Prostate gland (tissue), 2 donors: ENCODE measurements around the gene MATCAP1. TPM values are rescaled to one million over a fixed set of nuclear protein-coding genes. Genes with fewer than 3 reads are reported as not detected.

Experiments
- DNase-seq: peaks from one replicate; pipeline ENCODE4 v3.0.0-alpha.2; 2019; ENCODE audit warnings: low spot score
- H3K27ac ChIP-seq, 2 donors: fragments of 200-600 bp; sonication (generic); 2 replicates each; pipeline ENCODE4 v1.5.1; 2017 to 2019
- H3K27me3 ChIP-seq: fragments of 200-600 bp; sonication (generic); replicated peaks from 2 replicates; pipeline ENCODE4 v1.5.1; 2019; ENCODE audit not compliant: insufficient read depth
- H3K36me3 ChIP-seq, 2 donors: fragments of 200-600 bp; sonication (generic); 1 replicate in 1 of 2; 2 replicates in 1 of 2; pipeline versions ENCODE4 v1.5.1 to v1.8.1; 2017 to 2019
- H3K4me1 ChIP-seq: fragments of 200-600 bp; sonication (generic); replicated peaks from 2 replicates; pipeline ENCODE4 v1.5.1; 2019
- H3K4me3 ChIP-seq, 2 donors: fragments of 200-600 bp; sonication (generic); 2 replicates each; pipeline ENCODE4 v1.5.1; 2017 to 2019
- H3K9me3 ChIP-seq: fragments of 200-600 bp; sonication (generic); 2 replicates; pipeline ENCODE4 v1.5.1; 2017
- POLR2A ChIP-seq: fragments of 450-650 bp; IDR thresholded peaks from one replicate; pipeline ENCODE4 v1.6.1; 2016; ENCODE audit warnings: antibody characterized with exemption, mild to moderate bottlenecking
- POLR2AphosphoS5 ChIP-seq: sonication (generic); formaldehyde crosslinking; IDR thresholded peaks from one replicate; pipeline ENCODE4 v1.6.1; 2017; ENCODE audit warnings: antibody characterized with exemption
- WGBS: methylation state at CpG from one replicate; pipeline ENCODE4 v1.1.5; 2018; 5-methylcytosine and 5-hydroxymethylcytosine counted together
- intact Hi-C: fragments of 100-400 bp; cut with DNase I; formaldehyde crosslinking; loops from one replicate; pipeline ENCODE4 v1.14.2; 2022
- total RNA-seq, 2 donors: library from RNA; depleted of rRNA; stranded (reverse); fragments of >200 nt; gene quantifications; one replicate each; pipeline ENCODE4 v1.1.0, GENCODE V29; 2016
- TF ChIP-seq, protein P1 (sequence below), 4 experiments: fragments of 200-600 bp in 2 of 4; fragments of 450-650 bp in 2 of 4; sonication (generic) in 2 of 4; IDR thresholded peaks; 1 replicate in 3 of 4; 2 replicates in 1 of 4; pipeline ENCODE4 v1.5.1; 2016 to 2019; ENCODE audit warnings: antibody characterized with exemption in 4 of 4, mild to moderate bottlenecking in 2 of 4, moderate library complexity in 2 of 4

Gene MATCAP1
- total RNA-seq, 2 donors from 2014 or later: 13.9 to 28.9 TPM

DNA sequence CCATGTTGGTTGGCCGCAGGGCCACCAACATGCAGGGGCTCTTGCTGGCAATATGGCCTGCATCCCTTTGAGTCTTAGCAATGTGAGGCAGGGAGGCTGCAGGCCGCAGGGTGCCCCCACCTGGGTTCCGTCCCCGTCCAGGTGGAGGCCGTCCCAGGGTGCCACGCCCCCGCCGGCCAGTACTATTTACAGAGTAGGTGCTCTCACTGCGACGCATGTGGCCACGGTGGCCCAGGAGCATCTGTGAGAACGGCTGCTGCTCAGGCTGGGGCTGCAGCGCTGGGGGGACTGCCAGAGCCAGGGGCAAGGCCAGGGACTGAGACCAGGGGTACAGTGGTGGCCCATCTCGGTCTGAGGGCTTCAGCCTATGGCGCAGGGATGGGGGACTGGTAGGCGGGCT lies 3.6 kb downstream of the MATCAP1 start:
- Histone ChIP-seq H3K9me3 (no peaks in the 10 kb centered on the region), H3K36me3 (no peaks in the 10 kb centered on the region), H3K27me3 (no peaks in the 10 kb centered on the region), H3K4me1 (peaks cover 20% of the 10 kb centered on the region), H3K27ac (no peak overlapping the region), H3K4me3 (no peak overlapping the region)
- intact Hi-C loops: no loop called here
- WGBS: 93% methylated on average over 16 of the region's 16 CpGs
- no peak for TF ChIP-seq POLR2AphosphoS5
- TF ChIP-seq POLR2A: no peak
- TF ChIP-seq, protein P1, sequence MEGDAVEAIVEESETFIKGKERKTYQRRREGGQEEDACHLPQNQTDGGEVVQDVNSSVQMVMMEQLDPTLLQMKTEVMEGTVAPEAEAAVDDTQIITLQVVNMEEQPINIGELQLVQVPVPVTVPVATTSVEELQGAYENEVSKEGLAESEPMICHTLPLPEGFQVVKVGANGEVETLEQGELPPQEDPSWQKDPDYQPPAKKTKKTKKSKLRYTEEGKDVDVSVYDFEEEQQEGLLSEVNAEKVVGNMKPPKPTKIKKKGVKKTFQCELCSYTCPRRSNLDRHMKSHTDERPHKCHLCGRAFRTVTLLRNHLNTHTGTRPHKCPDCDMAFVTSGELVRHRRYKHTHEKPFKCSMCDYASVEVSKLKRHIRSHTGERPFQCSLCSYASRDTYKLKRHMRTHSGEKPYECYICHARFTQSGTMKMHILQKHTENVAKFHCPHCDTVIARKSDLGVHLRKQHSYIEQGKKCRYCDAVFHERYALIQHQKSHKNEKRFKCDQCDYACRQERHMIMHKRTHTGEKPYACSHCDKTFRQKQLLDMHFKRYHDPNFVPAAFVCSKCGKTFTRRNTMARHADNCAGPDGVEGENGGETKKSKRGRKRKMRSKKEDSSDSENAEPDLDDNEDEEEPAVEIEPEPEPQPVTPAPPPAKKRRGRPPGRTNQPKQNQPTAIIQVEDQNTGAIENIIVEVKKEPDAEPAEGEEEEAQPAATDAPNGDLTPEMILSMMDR (IDR thresholded peaks at IDR 0.05): no peak
- DNase-seq: no peak

DNA sequence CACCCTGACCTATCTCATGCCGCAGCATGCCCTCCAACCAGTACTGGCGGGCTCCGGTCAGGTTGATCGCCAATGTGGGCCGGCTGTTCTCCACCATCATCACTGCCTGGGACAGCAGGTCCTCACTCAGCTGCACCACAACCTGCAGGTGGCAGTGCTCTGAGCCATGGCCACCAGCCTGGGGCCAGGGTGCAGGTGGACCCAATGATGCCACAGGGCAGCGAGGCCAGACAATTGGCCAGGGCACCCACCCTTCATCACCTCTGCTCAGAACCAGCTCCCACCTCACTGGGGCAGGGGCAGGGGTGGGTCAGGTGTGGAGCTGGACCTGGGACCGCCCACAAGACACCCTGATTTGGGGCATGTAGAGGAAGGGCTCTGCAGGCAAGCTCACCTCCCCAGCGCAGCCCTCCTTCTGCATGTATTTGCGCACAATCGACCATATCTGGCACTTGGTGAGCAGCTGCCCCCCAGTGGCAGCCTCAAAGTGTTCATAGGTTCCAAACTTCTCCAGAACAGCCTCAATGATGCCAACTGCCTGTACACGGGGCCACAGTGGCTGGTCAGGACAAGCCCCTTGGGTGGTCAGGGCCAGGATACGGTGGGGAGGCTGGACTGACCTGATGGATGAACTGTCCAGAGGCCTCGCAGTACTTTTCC lies 4.2 kb downstream of the MATCAP1 start:
- no peak for DNase-seq

DNA sequence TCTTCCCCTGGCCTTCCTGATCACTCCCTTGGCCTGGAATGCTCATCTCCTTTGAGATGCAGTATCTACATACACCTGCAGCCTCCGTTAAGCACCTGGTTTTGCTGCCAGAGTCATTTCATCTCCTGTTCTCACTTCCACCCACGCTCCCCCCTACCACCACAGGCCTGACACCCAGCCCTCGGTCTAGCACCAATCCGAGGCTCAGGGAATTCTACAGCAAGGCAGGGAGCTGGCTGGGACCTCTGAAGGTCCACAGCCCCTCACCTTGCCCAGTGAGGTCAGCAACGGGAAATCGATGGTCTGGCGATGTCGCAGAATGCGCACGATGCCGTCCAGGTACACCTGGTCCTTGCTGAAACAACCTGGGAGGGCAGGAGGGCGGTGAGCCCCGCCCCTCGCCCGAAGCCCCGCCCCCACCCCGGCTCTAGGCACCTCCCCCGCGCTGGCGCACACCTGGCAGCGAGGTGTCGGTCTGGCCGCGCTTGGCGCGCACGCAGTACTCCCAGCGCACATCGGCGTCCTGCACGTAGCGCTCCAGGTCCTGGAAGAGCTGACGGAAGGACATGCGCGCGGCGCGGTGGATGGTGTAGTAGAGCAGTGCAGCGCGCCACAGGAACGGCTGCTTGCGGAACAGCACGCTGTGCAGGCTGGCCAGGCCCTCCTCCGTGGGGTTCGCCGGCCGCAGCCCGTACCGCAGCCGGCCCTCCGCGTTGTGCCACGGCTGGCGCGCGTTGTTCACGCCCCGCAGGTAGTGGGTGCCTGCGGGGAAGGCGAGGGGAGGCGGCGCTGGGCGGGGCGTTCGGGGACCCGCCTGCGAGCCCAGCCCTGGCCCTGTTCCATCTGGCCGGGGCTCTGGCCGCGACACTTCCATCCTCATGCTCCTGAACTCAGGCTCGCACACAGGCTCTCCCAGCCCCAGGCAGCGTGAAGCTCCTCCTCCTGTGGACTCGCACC lies 5.7 kb downstream of the MATCAP1 start:
- peak; percentile 77 for TF ChIP-seq POLR2A
- TF ChIP-seq, protein P1 (IDR thresholded peaks at IDR 0.05): peak in 2 of 4 experiments; percentile 33 to 41
- TF ChIP-seq POLR2AphosphoS5: peak; percentile 77
- Histone ChIP-seq H3K4me3 (peak overlapping the region; percentile 32 to 41), H3K4me1 (peaks cover 15% of the 10 kb centered on the region), H3K27me3 (no peaks in the 10 kb centered on the region), H3K9me3 (no peaks in the 10 kb centered on the region), H3K36me3 (no peaks in the 10 kb centered on the region), H3K27ac (peak overlapping the region; percentile 77 to 85)
- peak; percentile 85 for DNase-seq
- intact Hi-C loops: no loop called here
- 4% methylated on average over 57 of the region's 73 CpGs for WGBS

More for the DNA sequence above, 4.2 kb downstream of the MATCAP1 start:
- Histone ChIP-seq H3K4me3 (no peak overlapping the region), H3K36me3 (no peaks in the 10 kb centered on the region), H3K9me3 (no peaks in the 10 kb centered on the region), H3K27me3 (no peaks in the 10 kb centered on the region), H3K27ac (peak overlapping the region in 1 of 2 donors; percentile 77), H3K4me1 (peaks cover 20% of the 10 kb centered on the region)
- intact Hi-C loops: no loop called here
- WGBS: 86% methylated on average over 12 of the region's 13 CpGs
- TF ChIP-seq, protein P1 (IDR thresholded peaks at IDR 0.05): no peak
- TF ChIP-seq POLR2AphosphoS5 (no peak), POLR2A (no peak)

GRCh38 chr16:67176662-67177061 lies 7.1 kb downstream of the MATCAP1 start:
- H3K36me3 ChIP-seq: no peaks in the 10 kb centered on the region
- peaks cover 15% of the 10 kb centered on the region for H3K4me1 ChIP-seq
- WGBS: 81% methylated on average over 12 of the region's 12 CpGs
- H3K9me3 ChIP-seq: no peaks in the 10 kb centered on the region
- no peak for DNase-seq
- no peak overlapping the region for H3K4me3 ChIP-seq
- TF ChIP-seq POLR2A: no peak
- no peak for TF ChIP-seq POLR2AphosphoS5
- H3K27me3 ChIP-seq: no peaks in the 10 kb centered on the region
- intact Hi-C loops: no loop called here
- H3K27ac ChIP-seq: no peak overlapping the region

- peak overlapping the region; percentile 26 to 38 for H3K4me3 ChIP-seq
- no peaks in the 10 kb centered on the region for H3K9me3 ChIP-seq
- intact Hi-C loops: no loop called here
- DNase-seq: no peak
- WGBS: 57% methylated on average over 24 of the region's 31 CpGs
- H3K27me3 ChIP-seq: no peaks in the 10 kb centered on the region
- H3K36me3 ChIP-seq: no peaks in the 10 kb centered on the region
- TF ChIP-seq POLR2A (no peak), POLR2AphosphoS5 (no peak)
- TF ChIP-seq, protein P1 (IDR thresholded peaks at IDR 0.05): no peak
- peaks cover 17% of the 10 kb centered on the region for H3K4me1 ChIP-seq
- H3K27ac ChIP-seq: peak overlapping the region; percentile 90 to 96
Measured at GRCh38 chr16:67174706-67175231, 9.0 kb downstream of the MATCAP1 start.
